ENCODE measurements around the gene PAQR4. TPM values are rescaled to one million over a fixed set of nuclear protein-coding genes. Genes with fewer than 3 reads are reported as not detected.

PAQR4 gene
- polyA plus RNA-seq, 1 of the 3 experiments (the other 2 are of a cell fraction), result 8.8 TPM

- Histone ChIP-seq H3K9me3 (no peaks in the 10 kb centered on the region), H3K9me2 (no peaks in the 10 kb centered on the region), H3K4me2 (no peak overlapping the region), H4K20me1 (ENCODE audit: insufficient read depth) (no peaks in the 10 kb centered on the region), H3F3A (replicated peaks; ENCODE audit: insufficient read depth) (no peaks in the 10 kb centered on the region), H3K4me3 (ENCODE audit: low read depth in 2 of 2, low read length in 1 of 2) (no peak overlapping the region), H3K9ac (no peak overlapping the region), H3K79me2 (ENCODE audit: insufficient read depth) (no peaks in the 10 kb centered on the region), H3K27ac (ENCODE audit: low read depth in 2 of 2, low read length in 1 of 2) (no peak overlapping the region), H3K27me3 (ENCODE audit: insufficient read depth) (no peaks in the 10 kb centered on the region), H2AFZ (ENCODE audit: low read depth) (no peak overlapping the region), H3K36me3 (replicated peaks in 1 of 2; ENCODE audit: control insufficient read depth in 1 of 2, insufficient read depth in 2 of 2, low read length in 1 of 2) (peaks cover 10 to 12% of the 10 kb centered on the region in 2 experiments), H3K4me1 (ENCODE audit: control insufficient read depth in 1 of 2, insufficient read depth in 2 of 2, low read depth in 1 of 2, low read length in 1 of 2) (no peaks in the 10 kb centered on the region)
- 96% methylated on average over 4 of the region's 4 CpGs for WGBS (ENCODE audit: low lambda C conversion rate)
- ChIA-PET POLR2A (no interaction called here), CTCF (interaction anchor here (3.5 kb wide), 1 partner anchor 15 kb away, joined by 18 read pairs; no protein-coding TSS in a partner anchor)
- no peak for DNase-seq
- TF ChIP-seq RXRA (IDR thresholded peaks at IDR 0.05; ENCODE audit: borderline replicate concordance, low read depth) (no peak), CTCF (IDR thresholded peaks at IDR 0.05) (no peak), REST (IDR thresholded peaks at IDR 0.05; ENCODE audit: low read depth, low read length) (no peak), MAX (IDR thresholded peaks at IDR 0.05; ENCODE audit: low read depth) (no peak), USF1 (IDR thresholded peaks at IDR 0.05; ENCODE audit: borderline replicate concordance, low read depth) (no peak), FOXJ3 (CRISPR knock-in tag; IDR thresholded peaks at IDR 0.05) (no peak), RFX5 (IDR thresholded peaks at IDR 0.05; ENCODE audit: low read length) (no peak), NFIC (IDR thresholded peaks at IDR 0.05; ENCODE audit: borderline replicate concordance) (no peak), YY1 (IDR thresholded peaks at IDR 0.05; ENCODE audit: low read depth) (no peak), NRF1 (IDR thresholded peaks at IDR 0.05; ENCODE audit: low read depth, low read length) (no peak), CHD2 (IDR thresholded peaks at IDR 0.05; ENCODE audit: low read length, partially characterized antibody) (no peak), GABPA (IDR thresholded peaks at IDR 0.05; ENCODE audit: low read depth) (no peak), TAF1 (IDR thresholded peaks at IDR 0.05; ENCODE audit: borderline replicate concordance, low read depth, low read length) (no peak), JUND (IDR thresholded peaks at IDR 0.05) (no peak), TEAD4 (IDR thresholded peaks at IDR 0.05; ENCODE audit: borderline replicate concordance, insufficient read depth) (no peak), POLR2AphosphoS5 (IDR thresholded peaks at IDR 0.05; ENCODE audit: low read depth, low read length) (no peak), USF2 (IDR thresholded peaks at IDR 0.05; ENCODE audit: borderline replicate concordance, low read depth, low read length) (no peak)
These were observed 22.5 kb upstream of the PAQR4 start for GRCh38 chr16:2946649-2947048.

Data from SK-N-SH (cell line).